Panc1 (cell line): Measurements from ENCODE around the gene RNU2-63P.

Experiments
- POLR2AphosphoS5 ChIP-seq: IDR thresholded peaks from 2 replicates; pipeline ENCODE4 v1.6.1; 2012; ENCODE audit warnings: mild to moderate bottlenecking, low read depth, low read length, moderate library complexity
- TF ChIP-seq, protein P1 (sequence below): fragments of 450-650 bp; IDR thresholded peaks from 2 replicates; pipeline ENCODE4 v1.5.1; 2017; ENCODE audit warnings: mild to moderate bottlenecking

DNA sequence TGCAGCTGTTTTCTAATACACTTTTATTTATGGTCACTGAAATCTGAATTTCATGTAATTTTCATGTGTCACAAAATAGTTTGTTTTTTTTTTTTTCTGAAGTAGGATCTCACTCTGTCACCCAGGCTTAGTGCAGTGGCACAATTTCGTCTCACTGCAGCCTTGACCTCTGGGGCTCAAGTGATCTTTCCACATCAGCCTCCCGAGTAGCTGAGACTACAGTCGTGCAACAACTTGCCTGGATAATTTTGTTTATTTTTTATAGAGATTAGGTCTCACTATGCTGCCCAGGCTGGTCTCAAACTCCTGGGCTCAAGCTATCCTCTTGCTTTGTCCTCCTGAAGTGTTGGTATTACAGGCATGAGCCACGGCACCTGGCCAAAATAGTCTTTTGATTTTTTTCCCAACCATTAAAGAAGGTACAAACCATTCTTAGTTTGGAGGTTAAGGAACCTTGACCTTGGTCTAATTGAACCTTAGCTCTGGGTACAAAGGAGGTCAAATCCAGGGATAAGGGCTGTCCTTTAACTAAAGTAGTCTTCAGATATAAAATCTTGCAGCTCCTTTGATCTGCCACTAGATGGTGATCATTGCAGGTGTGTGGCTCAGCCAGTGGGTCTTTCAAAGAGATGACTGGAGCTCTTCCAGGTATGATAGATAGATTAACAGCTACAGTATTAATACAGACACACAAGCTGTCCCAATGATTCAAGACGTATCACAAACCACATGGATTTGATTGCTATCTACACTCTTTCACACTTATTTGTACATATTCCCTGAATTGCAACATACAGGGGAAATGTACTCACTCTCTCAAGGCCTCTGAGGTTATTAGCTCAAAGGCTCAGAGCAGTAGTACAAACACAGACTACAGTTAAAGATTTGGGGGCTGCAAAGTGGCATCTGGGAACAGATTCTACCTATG, 43.9 kb upstream of the RNU2-63P start:
- TF ChIP-seq, protein P1, sequence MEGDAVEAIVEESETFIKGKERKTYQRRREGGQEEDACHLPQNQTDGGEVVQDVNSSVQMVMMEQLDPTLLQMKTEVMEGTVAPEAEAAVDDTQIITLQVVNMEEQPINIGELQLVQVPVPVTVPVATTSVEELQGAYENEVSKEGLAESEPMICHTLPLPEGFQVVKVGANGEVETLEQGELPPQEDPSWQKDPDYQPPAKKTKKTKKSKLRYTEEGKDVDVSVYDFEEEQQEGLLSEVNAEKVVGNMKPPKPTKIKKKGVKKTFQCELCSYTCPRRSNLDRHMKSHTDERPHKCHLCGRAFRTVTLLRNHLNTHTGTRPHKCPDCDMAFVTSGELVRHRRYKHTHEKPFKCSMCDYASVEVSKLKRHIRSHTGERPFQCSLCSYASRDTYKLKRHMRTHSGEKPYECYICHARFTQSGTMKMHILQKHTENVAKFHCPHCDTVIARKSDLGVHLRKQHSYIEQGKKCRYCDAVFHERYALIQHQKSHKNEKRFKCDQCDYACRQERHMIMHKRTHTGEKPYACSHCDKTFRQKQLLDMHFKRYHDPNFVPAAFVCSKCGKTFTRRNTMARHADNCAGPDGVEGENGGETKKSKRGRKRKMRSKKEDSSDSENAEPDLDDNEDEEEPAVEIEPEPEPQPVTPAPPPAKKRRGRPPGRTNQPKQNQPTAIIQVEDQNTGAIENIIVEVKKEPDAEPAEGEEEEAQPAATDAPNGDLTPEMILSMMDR = peak; percentile 87
- no peak for TF ChIP-seq POLR2AphosphoS5
